ENCODE data around the gene COG1. TPM values are rescaled to one million over a fixed set of nuclear protein-coding genes. Genes with fewer than 3 reads are reported as not detected.

The COG1 gene
- total RNA-seq, 4 donors from 2014 or later = 54.2 to 126 (median 69.1) TPM

DNA sequence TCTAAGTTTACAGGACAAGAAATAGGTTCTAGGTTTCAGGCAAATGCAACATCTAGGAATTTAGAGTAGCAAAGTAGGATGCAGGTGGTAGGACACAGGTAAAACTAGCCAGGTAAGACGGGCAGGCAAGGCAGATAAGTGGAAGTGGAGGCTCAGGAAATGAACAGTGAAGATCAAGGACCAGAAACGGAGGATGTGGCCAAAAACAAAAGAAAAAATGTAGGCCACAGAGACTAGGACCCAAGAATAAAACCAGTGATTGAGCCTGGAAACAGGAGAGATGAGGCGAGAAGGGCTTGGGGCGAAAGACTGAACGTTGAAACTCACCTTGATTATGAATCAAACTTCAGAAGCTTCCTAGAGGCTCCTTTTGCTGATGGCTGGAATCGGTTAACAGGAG is 44.9 kb downstream of the COG1 start:
- peaks cover 0 to 14% (median 0%) of the 10 kb centered on the region in 4 donors for H3K36me3 ChIP-seq
- no peak for DNase-seq
- H3K27ac ChIP-seq = no peak overlapping the region
- H3K4me3 ChIP-seq = no peak overlapping the region
- intact Hi-C loops (cut with DNase I; ENCODE audit: low total_unique reads) = no loop called here
- H3K9me3 ChIP-seq = no peaks in the 10 kb centered on the region
- no peak for TF ChIP-seq EP300 (IDR thresholded peaks at IDR 0.05; ENCODE audit: low read depth)
- no peak for TF ChIP-seq POLR2AphosphoS5 (IDR thresholded peaks at IDR 0.05)
- no peak for TF ChIP-seq CTCF (IDR thresholded peaks at IDR 0.05)
- TF ChIP-seq POLR2A (IDR thresholded peaks at IDR 0.05) = no peak
- H3K27me3 ChIP-seq = no peaks in the 10 kb centered on the region
- H3K4me1 ChIP-seq = peaks cover 3 to 22% (median 11%) of the 10 kb centered on the region in 4 donors
- in situ Hi-C loops (cut with MboI; ENCODE audit: low pct_ligation_motif_present in 1 of 4, low pct_unique_long_range_greater_than_20kb in 1 of 4, low sequenced_read_pairs in 3 of 4) = no loop called here
- WGBS, 2 donors (ENCODE audit: low coverage in 1 of 2) = 73 to 76% methylated on average over 6 of the region's 6 CpGs

- intact Hi-C loops (cut with DNase I; ENCODE audit: low total_unique reads) (no loop called here), in situ Hi-C loops (cut with MboI; ENCODE audit: low pct_ligation_motif_present in 1 of 4, low pct_unique_long_range_greater_than_20kb in 1 of 4, low sequenced_read_pairs in 3 of 4) (no loop called here)
- Histone ChIP-seq H3K36me3 (peaks cover 0 to 24% (median 0%) of the 10 kb centered on the region in 4 donors), H3K4me3 (no peak overlapping the region), H3K9me3 (no peaks in the 10 kb centered on the region), H3K27me3 (no peaks in the 10 kb centered on the region), H3K27ac (no peak overlapping the region), H3K4me1 (peaks cover 0 to 12% (median 0%) of the 10 kb centered on the region in 4 donors)
- TF ChIP-seq POLR2A (IDR thresholded peaks at IDR 0.05) = no peak
- no peak for TF ChIP-seq EP300 (IDR thresholded peaks at IDR 0.05; ENCODE audit: low read depth)
- TF ChIP-seq CTCF (IDR thresholded peaks at IDR 0.05) = no peak
- TF ChIP-seq POLR2AphosphoS5 (IDR thresholded peaks at IDR 0.05) = no peak
- DNase-seq = no peak
- 58 to 72% methylated on average over 2 of the region's 2 CpGs for WGBS, 2 donors (ENCODE audit: low coverage in 1 of 2)
These were observed 47.7 kb downstream of the COG1 start for GRCh38 chr17:73240561-73240960.

- TF ChIP-seq POLR2A (IDR thresholded peaks at IDR 0.05) (no peak), EP300 (IDR thresholded peaks at IDR 0.05; ENCODE audit: low read depth) (no peak), CTCF (IDR thresholded peaks at IDR 0.05) (no peak), POLR2AphosphoS5 (IDR thresholded peaks at IDR 0.05) (no peak)
- Histone ChIP-seq H3K4me1 (no peaks in the 10 kb centered on the region), H3K36me3 (peaks cover 0 to 11% (median 0%) of the 10 kb centered on the region in 4 donors), H3K27me3 (no peaks in the 10 kb centered on the region), H3K27ac (no peak overlapping the region), H3K9me3 (no peaks in the 10 kb centered on the region), H3K4me3 (no peak overlapping the region)
- WGBS, 2 donors (ENCODE audit: low coverage in 1 of 2) = 90 to 91% methylated on average over 2 of the region's 2 CpGs
- no peak for DNase-seq
- in situ Hi-C loops (cut with MboI; ENCODE audit: low pct_ligation_motif_present in 1 of 4, low pct_unique_long_range_greater_than_20kb in 1 of 4, low sequenced_read_pairs in 3 of 4) (no loop called here), intact Hi-C loops (cut with DNase I; ENCODE audit: low total_unique reads) (no loop called here)
These were observed 54.9 kb downstream of the COG1 start for GRCh38 chr17:73247726-73248125.

DNA sequence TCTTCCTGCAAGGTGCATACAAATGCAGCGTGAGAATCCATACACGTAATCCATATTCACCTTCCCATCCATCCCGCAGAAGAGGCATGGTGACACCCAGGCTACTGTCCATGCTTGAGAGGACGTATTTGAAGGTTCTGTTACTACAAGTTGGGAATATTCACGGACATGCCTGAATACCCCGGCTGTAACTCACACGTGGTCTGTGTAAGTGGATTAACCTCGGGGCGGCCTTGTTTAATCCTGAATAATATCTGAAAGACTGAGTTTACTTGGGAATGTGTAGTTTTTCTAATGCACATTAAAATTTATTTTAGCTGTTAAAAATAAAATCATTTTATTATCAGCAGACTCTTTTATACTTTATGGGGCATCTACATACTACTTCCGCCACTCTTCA is 55.7 kb downstream of the COG1 start:
- no peak for DNase-seq
- intact Hi-C loops (cut with DNase I; ENCODE audit: low total_unique reads) = no loop called here
- in situ Hi-C loops (cut with MboI; ENCODE audit: low pct_ligation_motif_present in 1 of 4, low pct_unique_long_range_greater_than_20kb in 1 of 4, low sequenced_read_pairs in 3 of 4) = no loop called here
- Histone ChIP-seq H3K27me3 (no peaks in the 10 kb centered on the region), H3K4me1 (no peaks in the 10 kb centered on the region), H3K4me3 (no peak overlapping the region), H3K9me3 (no peaks in the 10 kb centered on the region), H3K27ac (no peak overlapping the region), H3K36me3 (peaks cover 0 to 11% (median 0%) of the 10 kb centered on the region in 4 donors)
- TF ChIP-seq CTCF (IDR thresholded peaks at IDR 0.05) (no peak), POLR2A (IDR thresholded peaks at IDR 0.05) (no peak), POLR2AphosphoS5 (IDR thresholded peaks at IDR 0.05) (no peak), EP300 (IDR thresholded peaks at IDR 0.05; ENCODE audit: low read depth) (no peak)
- 88 to 100% methylated on average over 6 to 10 of the region's 10 CpGs for WGBS, 2 donors (ENCODE audit: low coverage in 1 of 2)

Data from transverse colon (tissue), 4 donors.